Stimulated activated naive B cell treated with anti-CD40 and anti-IgM and Interleukin-4, amounts not matched to agents 10 μg/mL and 1 μg/mL and 100 μg/mL, for 72 hours (primary cell): ENCODE data around the gene ZC3HAV1.

Experiments used
- ATAC-seq, 2 donors: fragments of 150-1000 bp; cut with Tn5 transposase; replicated peaks; 2 replicates each; pipeline ENCODE4 v1.10.0; 2021; ENCODE audit warnings: moderate library complexity in 1 of 2
- DNase-seq: peaks from one replicate; pipeline ENCODE4 v3.0.0; 2021
- H3K27ac Mint-ChIP-seq: one replicate; pipeline ENCODE4 v1.8.0; 2022; ENCODE audit warnings: mild to moderate bottlenecking, mixed read lengths
- H3K27me3 Mint-ChIP-seq, 2 donors: one replicate each; pipeline ENCODE4 v1.8.0; 2022; ENCODE audit warnings: mixed read lengths in 2 of 2
- H3K36me3 Mint-ChIP-seq, 2 donors: one replicate each; pipeline ENCODE4 v1.8.0; 2022; ENCODE audit warnings: mixed read lengths in 2 of 2, mild to moderate bottlenecking in 1 of 2
- H3K4me1 Mint-ChIP-seq, 2 donors: one replicate each; pipeline ENCODE4 v1.8.0; 2022; ENCODE audit warnings: mixed read lengths in 2 of 2, mild to moderate bottlenecking in 1 of 2
- H3K4me3 Mint-ChIP-seq, 2 donors: one replicate each; pipeline ENCODE4 v1.8.0; 2022; ENCODE audit warnings: mild to moderate bottlenecking in 2 of 2, mixed read lengths in 2 of 2, moderate library complexity in 1 of 2
- H3K9me3 Mint-ChIP-seq, 2 donors: one replicate each; pipeline ENCODE4 v1.8.0; 2022; ENCODE audit warnings: mixed read lengths in 2 of 2, mild to moderate bottlenecking in 1 of 2

The ZC3HAV1 gene

DNA sequence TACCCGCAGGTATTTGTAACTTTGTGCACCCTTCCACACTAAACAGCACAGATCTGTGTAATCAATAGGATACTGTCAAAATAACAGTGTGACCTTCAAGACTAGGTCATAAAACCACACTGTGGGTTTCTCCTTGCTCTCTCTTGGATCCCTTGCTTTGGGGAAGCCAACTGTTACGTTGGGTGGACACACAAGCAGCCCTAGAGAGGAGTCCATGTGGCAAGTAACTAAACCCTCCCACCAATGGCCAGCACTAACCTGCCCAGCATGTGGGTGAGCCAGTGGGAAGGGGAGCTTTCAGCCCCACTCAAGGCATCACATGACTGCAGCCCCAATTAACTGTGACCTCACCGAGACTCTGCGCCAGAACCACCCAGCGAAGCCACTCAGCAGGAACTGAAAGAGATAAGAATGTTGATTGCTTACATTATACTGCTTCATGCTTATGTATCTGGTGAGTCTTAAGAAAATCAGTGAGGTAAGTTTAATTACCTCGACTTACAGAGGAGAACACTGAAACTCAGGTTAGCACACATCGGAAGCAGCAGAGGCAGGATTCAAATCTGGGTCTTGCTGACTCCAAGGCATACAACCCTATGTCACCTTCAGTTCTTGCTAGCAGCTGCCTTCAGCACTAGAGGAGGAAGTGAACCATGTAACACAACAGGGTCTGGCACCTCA, 9.4 kb upstream of the ZC3HAV1 start:
- peak; percentile 88 to 92 for ATAC-seq
- DNase-seq: peak; percentile 75
- H3K4me1 Mint-ChIP-seq: peaks cover 24 to 29% of the 10 kb centered on the region in 2 donors

DNA sequence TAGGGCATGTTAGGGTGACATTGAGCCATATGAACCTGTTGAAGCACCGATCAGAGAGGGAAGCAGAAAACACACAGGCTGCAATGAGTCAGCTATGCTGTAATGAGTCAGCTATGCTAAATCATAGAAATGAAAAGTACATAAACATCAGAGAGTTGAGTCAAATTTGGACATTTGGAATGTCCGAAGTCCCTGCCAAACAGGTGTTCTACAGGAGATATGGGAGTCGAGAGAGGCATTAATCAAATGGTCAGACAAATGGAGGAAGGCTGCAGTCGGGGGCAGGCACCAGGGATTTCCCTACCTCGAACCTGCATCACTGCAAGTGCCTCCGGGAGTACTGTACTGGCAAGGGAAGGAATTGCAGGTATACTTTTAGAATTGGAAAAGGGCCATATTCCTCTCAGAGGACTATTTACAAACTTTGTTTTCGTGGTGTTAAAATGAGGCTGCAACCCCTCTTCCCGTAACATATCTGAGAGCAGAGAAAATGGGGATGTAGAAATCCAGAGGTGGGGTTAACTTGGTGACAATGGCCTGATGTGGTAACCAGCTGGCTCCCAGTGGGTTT, 8.8 kb upstream of the ZC3HAV1 start:
- Mint-ChIP-seq H3K9me3 (no peaks in the 10 kb centered on the region), H3K27ac (peak overlapping the region; percentile 77), H3K27me3 (no peaks in the 10 kb centered on the region), H3K36me3 (no peaks in the 10 kb centered on the region), H3K4me1 (peaks cover 24 to 29% of the 10 kb centered on the region in 2 donors), H3K4me3 (peak overlapping the region; percentile 58 to 71)
- DNase-seq (peak; percentile 43), ATAC-seq (peak; percentile 54 to 61)

More for the DNA sequence above, 9.4 kb upstream of the ZC3HAV1 start:
- Mint-ChIP-seq H3K4me3 (peak overlapping the region; percentile 58 to 62), H3K36me3 (no peaks in the 10 kb centered on the region), H3K27me3 (no peaks in the 10 kb centered on the region), H3K27ac (peak overlapping the region; percentile 77), H3K9me3 (no peaks in the 10 kb centered on the region)

DNA sequence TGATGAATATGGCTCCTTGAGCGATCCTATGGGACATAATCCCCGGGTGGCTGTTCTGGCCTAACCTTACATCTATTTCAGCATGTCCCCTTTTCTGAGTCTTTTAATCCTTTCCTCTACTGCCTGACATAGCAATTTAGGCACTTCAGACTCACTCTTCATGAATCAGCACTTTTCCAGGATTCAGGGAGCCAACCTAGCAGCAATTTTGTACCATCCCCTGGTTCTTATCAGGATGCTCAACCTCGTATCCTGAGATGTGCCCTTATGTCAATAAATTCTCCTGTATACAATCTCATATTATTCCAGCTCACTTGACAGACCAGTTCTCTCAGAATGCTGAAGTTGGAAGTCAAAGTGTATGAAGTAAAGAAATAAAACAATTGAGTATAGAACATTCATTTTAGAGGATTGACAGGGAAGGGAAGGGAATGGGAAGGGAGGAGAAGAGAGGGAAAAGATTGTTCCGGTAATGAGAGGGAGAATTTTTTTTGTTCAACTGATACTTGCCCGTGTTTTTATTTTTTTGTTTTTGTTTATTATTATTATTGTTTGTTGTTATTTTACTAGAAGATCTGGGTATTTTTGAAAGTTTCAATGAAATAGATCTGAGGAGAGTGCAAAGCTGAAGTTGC, 8.2 kb upstream of the ZC3HAV1 start:
- no peaks in the 10 kb centered on the region for H3K9me3 Mint-ChIP-seq
- peak overlapping the region; percentile 58 to 71 for H3K4me3 Mint-ChIP-seq
- H3K27ac Mint-ChIP-seq: peak overlapping the region; percentile 72
- DNase-seq: no peak
- no peaks in the 10 kb centered on the region for H3K36me3 Mint-ChIP-seq
- peaks cover 24 to 34% of the 10 kb centered on the region in 2 donors for H3K4me1 Mint-ChIP-seq
- ATAC-seq: no peak
- no peaks in the 10 kb centered on the region for H3K27me3 Mint-ChIP-seq

DNA sequence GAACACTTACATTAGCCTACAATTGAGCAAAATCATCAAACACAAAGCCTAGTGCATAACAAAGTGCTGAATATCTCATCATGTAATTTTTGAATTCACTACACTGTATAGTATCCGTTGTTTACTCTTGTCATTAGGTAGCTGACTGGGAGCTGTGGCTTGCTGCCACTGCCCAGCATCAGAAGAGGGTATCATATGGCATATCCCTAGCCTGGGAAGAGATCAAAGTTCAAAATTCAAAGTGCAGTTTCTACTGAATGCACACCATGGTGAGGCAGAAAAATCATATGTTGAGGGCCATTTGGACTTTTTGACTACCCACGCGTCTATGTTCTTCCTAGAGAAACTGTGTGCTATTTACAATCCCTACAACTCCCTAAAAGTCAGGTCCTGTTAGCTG, 7.5 kb upstream of the ZC3HAV1 start:
- ATAC-seq: no peak
- peaks cover under 1% of the 10 kb centered on the region in 2 donors for H3K9me3 Mint-ChIP-seq
- no peak overlapping the region for H3K27ac Mint-ChIP-seq
- H3K4me3 Mint-ChIP-seq: no peak overlapping the region
- H3K36me3 Mint-ChIP-seq: peaks cover under 1 to 1% of the 10 kb centered on the region in 2 donors
- DNase-seq: no peak
- no peaks in the 10 kb centered on the region for H3K27me3 Mint-ChIP-seq
- H3K4me1 Mint-ChIP-seq: peaks cover 25 to 36% of the 10 kb centered on the region in 2 donors

DNA sequence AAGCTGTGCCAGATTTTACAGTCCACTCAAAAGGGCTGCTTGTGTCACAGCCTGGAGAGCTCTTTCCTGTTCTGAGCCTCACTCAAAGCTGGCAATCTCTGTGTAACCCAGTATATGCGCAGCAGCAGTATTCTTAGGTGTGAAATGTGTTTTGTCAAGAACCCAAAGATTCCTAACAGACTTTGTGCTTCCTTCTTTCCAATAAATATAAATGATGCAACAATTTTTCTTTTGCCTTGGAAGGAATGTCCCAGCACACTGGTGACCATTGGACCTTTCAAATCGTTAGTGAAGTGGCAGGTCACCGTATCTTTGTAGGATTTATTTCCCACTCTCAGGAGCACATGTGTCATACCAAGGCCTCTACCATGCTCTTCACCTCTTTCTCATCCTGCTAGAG, 5.6 kb upstream of the ZC3HAV1 start:
- Mint-ChIP-seq H3K4me3 (no peak overlapping the region), H3K4me1 (peaks cover 30 to 46% of the 10 kb centered on the region in 2 donors), H3K9me3 (peaks cover 5 to 8% of the 10 kb centered on the region in 2 donors), H3K27me3 (no peaks in the 10 kb centered on the region), H3K36me3 (peaks cover 4 to 5% of the 10 kb centered on the region in 2 donors), H3K27ac (no peak overlapping the region)
- DNase-seq (no peak), ATAC-seq (no peak)

DNA sequence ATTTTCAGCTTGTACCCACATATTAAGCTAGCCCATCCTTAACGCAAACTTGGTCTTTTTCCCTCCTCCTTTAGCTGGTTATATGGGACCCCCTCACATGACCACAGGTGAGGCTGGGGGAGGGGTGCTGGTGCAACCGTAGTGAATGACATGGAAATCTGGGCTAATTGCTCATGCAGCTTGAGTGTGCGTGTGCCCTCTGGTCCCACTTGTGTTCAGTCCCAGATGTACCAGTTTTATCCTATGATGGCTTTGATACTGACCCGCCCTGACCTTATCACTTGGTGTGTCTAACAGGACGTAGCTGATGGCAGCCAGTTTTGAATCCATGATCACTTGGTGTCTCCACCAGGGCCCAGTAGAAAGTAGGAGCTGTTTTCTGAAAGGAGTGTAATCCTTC, 5.1 kb upstream of the ZC3HAV1 start:
- H3K27ac Mint-ChIP-seq: no peak overlapping the region
- H3K9me3 Mint-ChIP-seq: peaks cover 5 to 8% of the 10 kb centered on the region in 2 donors
- no peak overlapping the region for H3K4me3 Mint-ChIP-seq
- no peak for ATAC-seq
- peaks cover 35 to 49% of the 10 kb centered on the region in 2 donors for H3K4me1 Mint-ChIP-seq
- DNase-seq: no peak
- peaks cover 4 to 5% of the 10 kb centered on the region in 2 donors for H3K36me3 Mint-ChIP-seq
- H3K27me3 Mint-ChIP-seq: no peaks in the 10 kb centered on the region

DNA sequence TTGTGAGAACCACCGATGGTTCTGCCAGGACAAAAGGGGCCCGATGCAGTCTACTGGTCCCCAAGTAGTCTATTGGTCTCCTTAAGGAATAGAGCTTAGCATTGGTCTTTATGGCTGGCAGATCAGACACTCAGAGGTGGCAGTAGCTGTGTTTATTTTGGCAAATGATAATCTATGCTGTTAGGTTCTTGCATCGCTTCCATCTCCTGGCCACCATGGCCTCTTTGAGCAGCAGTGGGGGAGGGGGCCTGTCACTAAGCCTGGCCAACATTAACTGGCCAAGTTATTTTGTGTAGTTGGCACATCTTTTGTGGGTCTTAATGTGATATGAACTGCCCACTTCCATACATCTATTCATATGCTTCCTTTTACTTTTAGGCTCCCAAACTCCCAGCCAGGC, 4.5 kb upstream of the ZC3HAV1 start:
- H3K4me3 Mint-ChIP-seq: no peak overlapping the region
- H3K4me1 Mint-ChIP-seq: peaks cover 34 to 43% of the 10 kb centered on the region in 2 donors
- peaks cover 5 to 8% of the 10 kb centered on the region in 2 donors for H3K9me3 Mint-ChIP-seq
- H3K27ac Mint-ChIP-seq: no peak overlapping the region
- peaks cover 4 to 5% of the 10 kb centered on the region in 2 donors for H3K36me3 Mint-ChIP-seq
- no peak for DNase-seq
- ATAC-seq: no peak
- H3K27me3 Mint-ChIP-seq: no peaks in the 10 kb centered on the region

DNA sequence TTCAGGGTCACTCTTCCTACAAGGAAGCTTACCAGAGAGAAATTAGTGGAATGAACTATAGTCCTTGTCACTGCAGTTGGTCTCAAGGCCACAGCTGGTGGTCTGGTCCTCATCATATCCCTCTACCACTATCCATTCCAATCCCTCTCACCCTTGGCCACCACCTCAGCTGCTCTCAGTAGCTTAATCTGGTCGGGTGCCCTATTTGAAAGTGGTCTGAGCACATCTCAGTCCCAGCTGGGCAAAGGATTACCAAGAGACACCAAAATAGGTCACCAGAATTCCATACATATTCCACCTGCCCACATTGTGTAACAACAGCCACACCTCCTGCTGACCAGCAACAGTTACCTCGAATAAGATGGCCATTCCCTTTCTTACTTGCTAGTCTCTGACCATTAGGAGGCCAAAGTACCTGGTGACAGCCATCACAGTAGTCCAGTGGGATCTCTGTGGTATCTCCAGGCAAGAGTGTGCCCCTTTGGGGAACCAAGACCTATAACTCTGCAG, 3.3 kb upstream of the ZC3HAV1 start:
- peaks cover 28 to 31% of the 10 kb centered on the region in 2 donors for H3K4me1 Mint-ChIP-seq

DNA sequence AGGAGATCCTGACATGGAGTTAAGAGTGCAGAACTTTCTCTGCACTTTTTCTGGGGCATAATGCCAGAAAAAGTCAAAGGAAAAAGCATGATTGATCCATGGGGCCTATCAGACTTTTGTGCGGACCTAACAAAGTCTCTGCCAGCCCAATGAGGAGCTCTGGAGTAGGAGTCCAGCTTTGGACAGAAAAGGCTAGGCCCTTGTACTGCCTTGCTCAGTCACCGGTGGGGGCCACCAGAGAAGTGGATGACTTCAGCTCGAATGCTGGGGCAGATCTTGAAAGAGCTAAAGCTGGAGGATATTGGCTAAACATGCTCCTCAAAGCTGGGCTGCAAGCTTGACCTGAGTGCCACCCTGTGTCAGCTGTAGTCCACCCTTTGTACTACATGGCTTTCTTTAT, 2.8 kb upstream of the ZC3HAV1 start:
- DNase-seq (no peak), ATAC-seq (no peak)
- Mint-ChIP-seq H3K4me1 (peaks cover 25 to 26% of the 10 kb centered on the region in 2 donors), H3K36me3 (peaks cover 16% of the 10 kb centered on the region in 2 donors), H3K4me3 (peak overlapping the region in 1 of 2 donors; percentile 77), H3K9me3 (peaks cover 5 to 8% of the 10 kb centered on the region in 2 donors), H3K27ac (peak overlapping the region; percentile 99), H3K27me3 (no peaks in the 10 kb centered on the region)

More for the DNA sequence above, 3.3 kb upstream of the ZC3HAV1 start:
- ATAC-seq (no peak), DNase-seq (no peak)
- Mint-ChIP-seq H3K4me3 (no peak overlapping the region), H3K27me3 (no peaks in the 10 kb centered on the region), H3K36me3 (peaks cover 11 to 12% of the 10 kb centered on the region in 2 donors), H3K27ac (peak overlapping the region; percentile 67), H3K9me3 (peaks cover 5 to 8% of the 10 kb centered on the region in 2 donors)

DNA sequence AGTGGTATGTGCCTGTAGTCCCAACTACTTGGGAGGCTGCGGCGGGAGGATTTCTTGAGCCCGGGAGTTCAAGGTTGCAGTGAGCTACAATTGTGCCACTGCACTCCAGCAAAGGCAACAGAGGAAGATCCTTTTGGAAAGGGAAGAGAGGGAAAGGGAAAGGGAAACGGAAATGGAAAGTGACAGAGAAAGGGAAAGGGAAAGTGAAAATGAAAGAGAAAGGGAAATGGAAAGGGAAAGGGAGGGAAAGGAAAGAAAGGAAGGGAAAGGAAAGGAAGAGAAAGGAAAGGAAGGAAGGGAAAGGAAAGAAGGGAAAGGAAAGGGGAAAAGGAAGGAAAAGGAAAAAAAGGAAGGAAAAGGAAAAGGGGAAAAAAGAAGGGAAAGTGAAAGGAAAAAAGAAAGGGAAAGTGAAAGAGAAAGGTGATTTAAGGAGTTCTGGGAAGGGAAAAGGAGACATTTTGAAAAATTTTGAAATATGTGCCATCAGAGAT, 2.3 kb upstream of the ZC3HAV1 start:
- Mint-ChIP-seq H3K4me1 (peaks cover 22% of the 10 kb centered on the region in 2 donors), H3K4me3 (peak overlapping the region; percentile 60 to 77), H3K27me3 (no peaks in the 10 kb centered on the region), H3K27ac (peak overlapping the region; percentile 99), H3K36me3 (peaks cover 17 to 21% of the 10 kb centered on the region in 2 donors), H3K9me3 (peaks cover 5 to 8% of the 10 kb centered on the region in 2 donors)
- no peak for DNase-seq
- no peak for ATAC-seq

DNA sequence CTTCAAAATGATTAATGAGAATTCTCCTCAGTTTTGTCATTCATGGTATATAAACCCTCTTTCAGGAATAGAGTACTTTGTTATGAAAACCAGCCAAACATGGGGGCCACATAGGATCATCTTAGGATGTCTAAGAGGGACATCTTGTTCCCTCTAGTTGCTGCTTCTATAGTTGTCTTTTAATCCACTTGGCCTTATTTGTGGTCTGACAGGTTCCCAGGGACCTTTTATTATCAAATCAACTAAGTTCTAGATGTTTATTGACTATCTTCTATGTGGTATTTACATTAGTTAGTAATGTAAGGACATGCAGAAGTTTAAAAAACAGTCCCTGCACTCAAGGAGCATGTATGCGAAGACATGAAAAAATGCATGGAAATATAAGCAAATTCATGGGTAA, 1.6 kb upstream of the ZC3HAV1 start:
- ATAC-seq: no peak
- peaks cover 17 to 21% of the 10 kb centered on the region in 2 donors for H3K36me3 Mint-ChIP-seq

DNA sequence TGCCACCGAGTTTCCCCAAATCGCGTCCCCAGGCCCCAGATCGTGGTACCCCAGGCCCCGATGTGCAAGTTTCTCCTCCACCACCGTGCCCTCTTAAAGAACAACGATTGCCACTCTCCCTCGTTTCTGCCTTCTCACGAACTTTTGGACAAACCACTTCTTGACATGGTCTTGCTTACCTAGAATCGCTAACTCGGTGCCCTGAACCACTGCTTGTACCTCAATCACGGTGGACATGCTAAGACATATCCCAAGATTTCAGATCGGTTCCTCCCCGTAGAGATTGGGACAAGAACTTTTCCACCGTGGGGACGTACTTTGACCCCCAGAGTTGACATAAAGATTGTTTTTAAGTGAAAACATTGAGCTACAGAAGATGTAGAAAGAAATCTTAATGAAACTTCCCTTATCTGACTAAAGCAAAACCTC, 477 bp upstream of the ZC3HAV1 start:
- Mint-ChIP-seq H3K36me3 (peaks cover 20 to 29% of the 10 kb centered on the region in 2 donors), H3K27me3 (no peaks in the 10 kb centered on the region), H3K27ac (peak overlapping the region; percentile 93), H3K9me3 (peaks cover 5 to 8% of the 10 kb centered on the region in 2 donors), H3K4me3 (peak overlapping the region; percentile 98), H3K4me1 (peaks cover 23 to 30% of the 10 kb centered on the region in 2 donors)
- ATAC-seq (no peak), DNase-seq (no peak)

More for the DNA sequence above, 1.6 kb upstream of the ZC3HAV1 start:
- H3K27ac Mint-ChIP-seq: peak overlapping the region; percentile 99
- no peaks in the 10 kb centered on the region for H3K27me3 Mint-ChIP-seq
- H3K4me3 Mint-ChIP-seq: peak overlapping the region in 1 of 2 donors; percentile 77
- no peak for DNase-seq
- peaks cover 21 to 22% of the 10 kb centered on the region in 2 donors for H3K4me1 Mint-ChIP-seq
- peaks cover 5 to 8% of the 10 kb centered on the region in 2 donors for H3K9me3 Mint-ChIP-seq

DNA sequence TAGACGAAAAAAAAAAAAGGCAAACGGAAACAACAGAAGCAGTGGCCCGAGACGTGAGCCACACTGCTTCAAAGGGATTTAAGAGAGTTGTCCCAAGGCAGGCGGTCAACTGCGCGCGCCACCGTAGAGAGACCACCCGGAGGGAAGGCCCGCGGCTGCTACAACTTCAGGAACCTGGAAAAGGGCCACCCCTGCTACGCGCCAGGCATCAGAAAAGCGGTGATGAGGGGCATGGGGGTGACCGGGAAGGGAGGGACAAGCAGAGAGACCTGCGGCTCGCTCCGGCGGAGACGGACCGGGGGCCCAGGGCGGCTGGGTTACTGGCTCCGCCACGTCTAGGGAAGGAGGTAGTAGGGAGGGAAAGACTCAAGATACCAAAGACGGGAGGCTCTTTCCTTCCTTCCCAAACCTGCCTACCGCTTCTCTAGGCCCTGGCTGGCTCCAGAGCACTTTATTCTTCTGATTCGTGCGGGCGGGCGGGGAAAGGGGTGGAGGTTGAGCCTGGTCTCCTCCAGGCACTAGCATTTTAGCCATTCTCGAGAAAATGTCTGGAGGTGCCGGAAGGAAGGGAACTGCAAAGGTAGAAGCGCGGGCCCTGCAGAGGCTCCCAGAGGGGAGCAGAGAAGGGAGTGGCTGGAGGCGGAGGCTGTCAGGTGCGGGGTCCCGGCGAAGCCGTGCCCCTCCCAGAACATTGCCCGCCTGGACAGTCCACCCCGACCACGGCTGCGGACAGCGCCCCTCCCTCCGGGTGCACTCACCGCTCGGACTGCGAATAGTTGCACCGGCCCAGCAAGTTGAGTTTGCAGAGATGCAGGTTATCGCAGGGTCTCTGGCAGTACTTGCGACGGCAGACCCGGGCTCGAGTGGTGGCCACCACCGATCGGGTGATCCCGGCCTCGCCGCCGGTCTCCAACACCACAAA, 993 bp downstream of the ZC3HAV1 start:
- peak overlapping the region; percentile 98 for H3K4me3 Mint-ChIP-seq
- H3K27ac Mint-ChIP-seq: peak overlapping the region; percentile 93
- DNase-seq (peak; percentile 17), ATAC-seq (peak; percentile 6 to 7)
- peaks cover 21 to 45% of the 10 kb centered on the region in 2 donors for H3K4me1 Mint-ChIP-seq
- H3K9me3 Mint-ChIP-seq: peaks cover 5 to 8% of the 10 kb centered on the region in 2 donors
- H3K27me3 Mint-ChIP-seq: no peaks in the 10 kb centered on the region
- peaks cover 25 to 36% of the 10 kb centered on the region in 2 donors for H3K36me3 Mint-ChIP-seq
